ENCODE data around the gene ERBB4.
"Not testable (repeated sequence)": the region's sequence is repeated elsewhere in the genome, so short reads cannot be mapped to it uniquely, and the experiment has no call there.

Gene ERBB4

DNA sequence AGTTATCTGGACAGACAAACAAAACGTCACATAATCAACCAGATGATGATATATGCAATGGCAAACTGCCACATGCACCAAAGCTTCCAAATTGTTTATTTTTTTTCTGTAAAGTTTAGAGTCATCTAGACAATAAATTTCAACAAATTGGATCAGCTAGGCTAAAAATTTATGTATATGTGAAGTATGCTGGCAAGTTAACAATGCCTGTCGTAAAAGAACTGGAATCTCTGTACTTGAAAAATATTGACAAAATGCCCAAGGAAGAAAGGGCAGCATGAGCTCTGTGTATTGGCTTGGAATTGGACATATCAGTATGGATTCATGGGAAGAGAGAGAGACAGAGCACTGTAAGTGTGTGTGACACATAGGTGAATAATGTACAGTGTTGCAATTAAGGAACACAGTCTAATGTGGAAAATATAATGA lies 309.8 kb downstream of the ERBB4 start:
- H3K4me3 Mint-ChIP-seq, result no peak overlapping the region
- H3K9me3 Mint-ChIP-seq (ENCODE audit: low read depth), result peaks cover 7% of the 10 kb centered on the region
- no peaks in the 10 kb centered on the region for H3K36me3 Mint-ChIP-seq
- H3K4me1 Mint-ChIP-seq (ENCODE audit: low read depth), result no peaks in the 10 kb centered on the region
- H3K27ac Mint-ChIP-seq, result no peak overlapping the region
- H3K27me3 Mint-ChIP-seq, result no peaks in the 10 kb centered on the region

DNA sequence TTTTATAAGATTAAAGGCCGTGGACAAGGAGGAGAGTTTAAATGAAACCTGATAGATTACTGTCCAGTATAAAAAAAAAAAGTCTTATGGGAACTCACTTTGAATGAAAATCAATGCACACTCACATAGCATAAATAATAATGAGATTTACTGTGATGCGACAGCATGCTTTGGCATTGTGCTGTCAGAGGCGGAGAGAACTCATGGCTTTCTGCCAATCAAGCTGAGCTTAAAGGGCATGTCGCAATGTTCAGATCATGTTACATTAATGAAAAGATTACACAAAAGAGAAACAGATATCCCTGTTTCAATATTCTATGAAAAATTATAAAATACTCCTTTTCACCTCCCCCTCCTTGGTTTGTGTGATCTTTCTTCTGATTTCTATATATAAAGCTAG lies 310.8 kb downstream of the ERBB4 start:
- no peak overlapping the region for H3K27ac Mint-ChIP-seq
- peaks cover 7% of the 10 kb centered on the region for H3K9me3 Mint-ChIP-seq (ENCODE audit: low read depth)
- H3K36me3 Mint-ChIP-seq, result no peaks in the 10 kb centered on the region
- H3K4me3 Mint-ChIP-seq, result no peak overlapping the region
- H3K27me3 Mint-ChIP-seq, result no peaks in the 10 kb centered on the region
- no peaks in the 10 kb centered on the region for H3K4me1 Mint-ChIP-seq (ENCODE audit: low read depth)

DNA sequence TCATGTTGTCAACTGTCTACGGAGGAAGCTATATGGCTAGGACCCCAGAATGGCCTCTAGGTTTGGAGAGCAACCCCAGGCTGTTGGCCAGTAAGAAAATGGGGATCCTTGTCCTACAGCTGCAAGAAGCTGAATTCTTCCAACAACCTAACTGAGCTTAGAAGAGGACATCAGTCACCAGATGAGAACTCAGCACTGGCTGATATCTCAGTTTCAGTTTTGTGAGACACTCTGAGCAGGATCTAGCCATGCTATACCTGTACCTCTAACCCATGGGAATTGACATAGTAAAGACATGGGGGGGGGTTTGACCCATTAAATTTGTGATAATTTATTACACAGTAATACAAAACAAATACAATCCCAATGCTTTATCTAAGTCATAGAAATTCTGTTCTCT lies 312.5 kb downstream of the ERBB4 start:
- H3K4me1 Mint-ChIP-seq (ENCODE audit: low read depth), result no peaks in the 10 kb centered on the region
- peaks cover 3% of the 10 kb centered on the region for H3K9me3 Mint-ChIP-seq (ENCODE audit: low read depth)
- H3K4me3 Mint-ChIP-seq, result no peak overlapping the region
- no peaks in the 10 kb centered on the region for H3K36me3 Mint-ChIP-seq
- no peaks in the 10 kb centered on the region for H3K27me3 Mint-ChIP-seq
- H3K27ac Mint-ChIP-seq, result no peak overlapping the region

DNA sequence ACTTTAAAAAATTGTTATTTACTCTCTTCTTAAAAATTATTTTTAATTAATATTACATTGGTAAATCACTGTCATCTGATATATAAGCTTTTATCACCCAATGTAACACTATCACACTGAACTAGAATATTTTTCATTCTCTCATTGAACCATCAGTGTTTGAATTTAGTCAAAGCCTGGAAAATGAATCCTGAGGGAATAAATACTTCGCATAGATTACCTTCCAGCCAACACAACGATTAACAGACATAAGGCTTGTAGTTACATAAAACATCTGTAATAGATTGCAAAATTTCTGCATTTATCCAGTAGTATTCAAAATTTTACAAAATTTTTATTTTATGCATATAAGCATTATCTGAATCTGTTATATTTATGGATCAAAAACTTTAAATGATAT lies 314.9 kb downstream of the ERBB4 start:
- H3K27ac Mint-ChIP-seq, result no peak overlapping the region
- no peak overlapping the region for H3K4me3 Mint-ChIP-seq
- H3K9me3 Mint-ChIP-seq (ENCODE audit: low read depth), result no peaks in the 10 kb centered on the region
- no peaks in the 10 kb centered on the region for H3K27me3 Mint-ChIP-seq
- H3K4me1 Mint-ChIP-seq (ENCODE audit: low read depth), result no peaks in the 10 kb centered on the region
- no peaks in the 10 kb centered on the region for H3K36me3 Mint-ChIP-seq

DNA sequence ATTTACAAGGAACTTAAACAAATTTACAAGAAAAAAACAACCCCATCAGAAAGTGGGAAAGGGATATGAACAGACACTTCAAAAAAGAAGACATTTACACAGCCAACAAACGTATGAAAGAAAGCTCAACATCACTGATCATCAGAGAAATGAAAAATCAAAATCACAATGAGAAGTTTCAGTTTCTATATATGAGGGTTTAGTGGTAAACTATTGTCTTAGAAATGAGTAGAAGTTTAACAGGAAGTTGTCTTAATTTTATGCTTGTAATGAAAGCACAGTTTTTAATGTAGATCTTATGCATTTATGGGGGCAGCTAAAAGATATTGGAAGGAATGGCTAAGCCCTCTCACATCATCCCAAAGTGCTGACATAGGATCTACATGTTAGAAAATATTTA lies 325.4 kb downstream of the ERBB4 start:
- Mint-ChIP-seq H3K36me3 (no peaks in the 10 kb centered on the region), H3K4me3 (no peak overlapping the region), H3K9me3 (ENCODE audit: low read depth) (no peaks in the 10 kb centered on the region), H3K27ac (no peak overlapping the region), H3K4me1 (ENCODE audit: low read depth) (no peaks in the 10 kb centered on the region), H3K27me3 (no peaks in the 10 kb centered on the region)

DNA sequence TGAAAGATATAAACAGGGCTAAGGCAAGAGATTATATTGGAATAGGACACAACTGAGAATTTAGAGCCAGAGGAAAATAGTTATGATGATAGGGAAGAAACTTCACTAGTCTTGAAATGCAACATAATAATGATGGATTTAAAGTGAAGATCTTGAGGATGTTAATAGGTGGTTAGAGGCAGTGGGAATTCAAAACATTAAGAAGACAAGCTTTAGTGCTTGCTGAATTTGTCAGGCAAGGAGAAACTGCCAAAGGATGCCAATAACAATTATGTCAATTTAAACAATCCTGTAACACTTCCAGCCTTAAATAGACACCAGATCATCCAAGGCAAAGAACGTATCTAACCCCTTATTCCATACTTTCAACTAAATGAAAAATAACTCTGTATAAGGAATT lies 330.1 kb downstream of the ERBB4 start:
- H3K36me3 Mint-ChIP-seq, result no peaks in the 10 kb centered on the region
- H3K4me1 Mint-ChIP-seq (ENCODE audit: low read depth), result no peaks in the 10 kb centered on the region
- H3K27me3 Mint-ChIP-seq, result no peaks in the 10 kb centered on the region
- H3K27ac Mint-ChIP-seq, result no peak overlapping the region
- no peak overlapping the region for H3K4me3 Mint-ChIP-seq
- H3K9me3 Mint-ChIP-seq (ENCODE audit: low read depth), result no peaks in the 10 kb centered on the region

DNA sequence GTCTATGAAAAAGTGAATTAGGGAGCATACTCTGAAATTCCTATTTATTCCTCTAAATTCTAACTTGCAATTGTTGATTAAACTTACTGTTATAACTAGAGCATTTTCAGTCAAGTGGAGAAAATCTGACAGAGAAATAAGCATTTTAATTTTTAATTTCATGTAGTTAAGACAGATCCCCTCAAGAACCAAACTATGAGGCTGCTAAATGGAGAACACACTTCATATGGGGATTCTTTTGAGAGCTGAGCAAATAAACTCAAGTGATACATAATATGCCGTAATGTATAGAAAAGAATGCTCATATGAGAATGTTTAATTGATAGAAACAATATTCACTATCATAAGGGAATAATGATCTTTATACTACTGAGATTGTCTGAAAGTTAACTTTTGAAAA lies 340.8 kb downstream of the ERBB4 start:
- no peak overlapping the region for H3K4me3 Mint-ChIP-seq
- no peak overlapping the region for H3K27ac Mint-ChIP-seq
- no peaks in the 10 kb centered on the region for H3K9me3 Mint-ChIP-seq (ENCODE audit: low read depth)

DNA sequence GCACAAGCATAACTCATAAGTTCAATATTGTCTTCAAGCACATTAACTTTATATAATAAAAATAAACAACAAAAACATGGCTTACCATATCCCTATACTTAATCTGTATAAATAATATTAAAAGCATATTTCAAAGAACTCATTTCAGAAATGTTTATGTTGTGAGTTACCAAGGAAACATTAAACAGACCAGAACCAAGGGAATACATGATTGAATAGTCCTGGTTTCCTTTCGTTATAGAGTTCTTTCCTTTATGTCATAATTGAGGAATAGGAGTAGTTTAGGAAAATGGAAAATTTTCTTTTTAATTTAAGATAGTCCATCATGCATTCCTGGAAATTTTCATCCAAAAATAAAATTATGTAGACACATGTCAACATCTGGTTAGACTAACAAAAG lies 343.0 kb downstream of the ERBB4 start:
- H3K4me1 Mint-ChIP-seq (ENCODE audit: low read depth), result no peaks in the 10 kb centered on the region
- H3K36me3 Mint-ChIP-seq, result no peaks in the 10 kb centered on the region
- H3K27me3 Mint-ChIP-seq, result no peaks in the 10 kb centered on the region
- no peak overlapping the region for H3K4me3 Mint-ChIP-seq
- H3K9me3 Mint-ChIP-seq (ENCODE audit: low read depth), result no peaks in the 10 kb centered on the region
- H3K27ac Mint-ChIP-seq, result no peak overlapping the region

More for the DNA sequence above, 340.8 kb downstream of the ERBB4 start:
- no peaks in the 10 kb centered on the region for H3K4me1 Mint-ChIP-seq (ENCODE audit: low read depth)
- H3K27me3 Mint-ChIP-seq, result no peaks in the 10 kb centered on the region
- no peaks in the 10 kb centered on the region for H3K36me3 Mint-ChIP-seq

DNA sequence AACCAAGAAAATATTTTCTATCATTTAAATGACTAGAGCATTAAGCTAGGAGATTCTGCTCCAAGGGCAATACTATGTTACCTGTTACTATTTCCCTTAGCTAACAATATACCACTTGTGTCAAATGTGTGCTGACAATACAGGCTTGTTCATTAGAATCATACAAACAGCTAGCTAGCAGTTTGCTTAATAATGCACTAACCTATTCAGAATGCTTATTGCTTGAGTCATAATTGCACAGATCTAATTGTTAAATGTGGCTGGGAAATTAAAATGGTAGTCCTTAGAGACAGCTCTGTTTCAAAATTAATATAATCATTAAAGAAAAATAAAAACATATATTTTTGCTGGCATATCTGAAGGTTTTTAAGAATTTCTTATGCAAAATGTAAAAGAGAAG lies 344.2 kb downstream of the ERBB4 start:
- Mint-ChIP-seq H3K4me1 (ENCODE audit: low read depth) (no peaks in the 10 kb centered on the region), H3K4me3 (no peak overlapping the region), H3K27me3 (no peaks in the 10 kb centered on the region), H3K36me3 (no peaks in the 10 kb centered on the region), H3K27ac (no peak overlapping the region), H3K9me3 (ENCODE audit: low read depth) (no peaks in the 10 kb centered on the region)

DNA sequence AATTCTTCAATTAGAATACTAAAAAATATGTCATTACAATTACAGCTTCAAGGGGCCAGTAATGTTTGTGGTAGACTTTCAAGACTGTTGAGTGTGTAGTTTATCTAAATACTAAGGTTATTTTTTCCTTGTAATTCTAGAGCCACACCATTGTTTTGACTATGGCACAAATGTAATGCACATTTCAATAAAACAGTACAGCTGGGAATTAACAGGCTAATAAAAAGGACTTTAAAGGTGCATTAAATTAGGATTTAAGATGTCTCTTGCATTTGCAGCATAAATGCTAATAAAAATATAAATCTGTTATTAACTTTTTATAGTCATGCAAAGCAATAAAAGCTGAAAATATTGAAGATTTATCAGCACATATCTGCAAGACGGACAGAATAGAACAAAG lies 344.8 kb downstream of the ERBB4 start:
- no peak overlapping the region for H3K4me3 Mint-ChIP-seq
- H3K4me1 Mint-ChIP-seq (ENCODE audit: low read depth), result no peaks in the 10 kb centered on the region
- no peak overlapping the region for H3K27ac Mint-ChIP-seq
- no peaks in the 10 kb centered on the region for H3K27me3 Mint-ChIP-seq
- no peaks in the 10 kb centered on the region for H3K9me3 Mint-ChIP-seq (ENCODE audit: low read depth)
- no peaks in the 10 kb centered on the region for H3K36me3 Mint-ChIP-seq

DNA sequence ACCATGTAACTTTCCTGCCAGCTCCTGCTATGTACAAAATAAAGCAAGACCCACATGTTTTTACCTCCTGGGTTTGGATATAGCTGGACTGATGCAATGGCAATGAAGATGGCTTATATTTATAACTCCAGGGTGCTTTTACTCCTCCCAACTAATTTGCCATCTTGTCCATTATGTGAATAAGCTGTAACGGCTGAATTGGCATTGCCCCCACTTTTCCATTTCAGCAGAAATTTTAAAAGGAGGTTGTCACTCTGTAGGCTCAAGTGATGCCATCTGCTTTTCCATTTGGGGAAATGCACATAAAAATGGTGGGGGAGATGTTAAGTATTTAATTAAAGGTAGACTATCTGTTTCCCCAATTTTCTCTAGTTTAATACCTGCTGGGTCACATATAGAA lies 345.5 kb downstream of the ERBB4 start:
- Mint-ChIP-seq H3K4me3 (no peak overlapping the region), H3K4me1 (ENCODE audit: low read depth) (no peaks in the 10 kb centered on the region), H3K27ac (no peak overlapping the region), H3K9me3 (ENCODE audit: low read depth) (no peaks in the 10 kb centered on the region), H3K27me3 (no peaks in the 10 kb centered on the region), H3K36me3 (no peaks in the 10 kb centered on the region)

DNA sequence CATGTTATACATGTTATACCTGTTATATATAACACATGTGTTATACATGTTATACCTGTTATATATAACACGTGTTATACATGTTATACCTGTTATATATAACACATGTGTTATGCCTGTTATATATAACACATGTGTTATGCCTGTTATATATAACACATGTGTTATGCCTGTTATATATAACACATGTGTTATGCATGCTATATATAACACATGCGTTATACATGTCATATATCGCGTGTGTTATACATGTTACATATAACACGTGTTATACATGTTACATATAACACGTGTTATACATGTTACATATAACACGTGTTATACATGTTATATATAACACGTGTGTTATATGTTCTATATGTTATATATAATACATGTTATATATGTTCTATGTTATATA lies 347.2 kb downstream of the ERBB4 start:
- not testable (repeated sequence) for H3K9me3 Mint-ChIP-seq (ENCODE audit: low read depth); H3K4me1 Mint-ChIP-seq (ENCODE audit: low read depth); H3K27ac Mint-ChIP-seq; H3K4me3 Mint-ChIP-seq; H3K36me3 Mint-ChIP-seq; H3K27me3 Mint-ChIP-seq

DNA sequence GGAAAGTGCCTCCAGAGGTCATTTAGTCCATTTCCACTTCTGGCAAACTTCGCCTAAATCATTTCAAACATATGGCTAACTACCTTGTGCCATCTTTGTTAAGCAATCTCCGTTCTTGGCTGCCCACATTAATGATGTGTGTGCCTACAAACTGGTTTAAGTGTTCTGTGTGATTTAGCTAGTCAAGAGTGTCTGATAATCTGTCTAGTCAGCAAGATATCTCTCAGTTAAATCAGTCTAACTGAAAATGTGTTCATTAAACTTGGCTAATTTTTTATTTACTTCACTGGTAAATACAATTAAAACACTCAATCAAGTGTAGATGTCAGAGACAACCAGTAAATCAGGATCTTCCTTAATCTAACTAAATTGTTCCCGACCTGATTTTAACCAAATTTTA lies 352.4 kb downstream of the ERBB4 start:
- no peaks in the 10 kb centered on the region for H3K36me3 Mint-ChIP-seq
- H3K27ac Mint-ChIP-seq, result no peak overlapping the region
- H3K9me3 Mint-ChIP-seq (ENCODE audit: low read depth), result no peaks in the 10 kb centered on the region
- H3K4me3 Mint-ChIP-seq, result no peak overlapping the region
- no peaks in the 10 kb centered on the region for H3K27me3 Mint-ChIP-seq
- no peaks in the 10 kb centered on the region for H3K4me1 Mint-ChIP-seq (ENCODE audit: low read depth)

DNA sequence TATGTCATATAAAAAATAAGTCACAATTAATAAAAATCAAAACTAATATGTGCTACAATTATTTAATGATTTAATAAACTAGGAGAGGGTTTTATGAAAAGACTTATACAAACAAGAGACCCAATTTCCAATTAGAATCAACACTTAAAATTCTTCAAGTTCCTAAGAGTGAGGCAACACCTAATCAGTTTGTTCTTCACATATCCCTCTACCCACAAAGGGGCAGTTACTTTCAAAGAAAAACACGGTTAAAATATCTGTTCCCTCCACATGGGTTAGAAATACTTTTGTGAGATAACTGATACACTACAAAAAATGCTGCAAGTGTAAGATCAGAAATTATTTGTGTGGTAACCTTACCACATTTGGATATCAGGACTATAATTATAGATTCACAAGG lies 357.0 kb downstream of the ERBB4 start:
- no peak overlapping the region for H3K4me3 Mint-ChIP-seq
- no peaks in the 10 kb centered on the region for H3K27me3 Mint-ChIP-seq
- no peak overlapping the region for H3K27ac Mint-ChIP-seq
- H3K9me3 Mint-ChIP-seq (ENCODE audit: low read depth), result no peaks in the 10 kb centered on the region
- no peaks in the 10 kb centered on the region for H3K36me3 Mint-ChIP-seq
- H3K4me1 Mint-ChIP-seq (ENCODE audit: low read depth), result no peaks in the 10 kb centered on the region

DNA sequence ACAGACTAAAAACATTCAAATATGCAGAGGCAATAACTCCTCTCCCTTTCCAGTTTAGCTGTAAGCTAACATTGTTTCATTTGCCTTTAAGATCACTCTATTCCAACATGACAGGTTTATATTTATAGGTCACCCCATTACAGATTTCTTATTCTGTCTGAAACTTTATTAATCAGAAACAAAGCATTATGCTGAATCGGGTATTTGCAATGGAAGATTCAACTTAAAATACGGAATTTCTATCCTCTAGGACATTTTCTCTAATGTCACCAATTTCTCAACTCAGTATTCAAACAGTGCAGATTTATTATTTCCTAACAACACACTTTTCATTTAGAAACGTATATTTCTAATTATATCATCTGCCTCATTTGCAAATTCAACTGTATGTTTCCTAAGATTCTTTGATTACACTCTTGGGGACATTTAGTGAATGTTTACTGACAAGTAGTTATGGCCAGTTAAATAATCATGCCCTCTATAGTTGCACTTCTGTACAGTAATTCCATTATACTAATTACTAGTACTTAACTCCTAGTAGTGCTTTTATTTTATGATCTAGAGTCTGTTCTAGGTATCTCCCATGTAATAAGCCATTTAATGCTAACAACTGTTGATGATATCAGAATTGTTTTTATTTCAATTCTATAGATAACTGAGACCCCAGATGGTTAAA lies 358.1 kb downstream of the ERBB4 start:
- no peaks in the 10 kb centered on the region for H3K27me3 Mint-ChIP-seq
- no peak overlapping the region for H3K27ac Mint-ChIP-seq
- H3K4me3 Mint-ChIP-seq, result no peak overlapping the region
- H3K4me1 Mint-ChIP-seq (ENCODE audit: low read depth), result no peaks in the 10 kb centered on the region
- H3K36me3 Mint-ChIP-seq, result no peaks in the 10 kb centered on the region
- H3K9me3 Mint-ChIP-seq (ENCODE audit: low read depth), result no peaks in the 10 kb centered on the region

DNA sequence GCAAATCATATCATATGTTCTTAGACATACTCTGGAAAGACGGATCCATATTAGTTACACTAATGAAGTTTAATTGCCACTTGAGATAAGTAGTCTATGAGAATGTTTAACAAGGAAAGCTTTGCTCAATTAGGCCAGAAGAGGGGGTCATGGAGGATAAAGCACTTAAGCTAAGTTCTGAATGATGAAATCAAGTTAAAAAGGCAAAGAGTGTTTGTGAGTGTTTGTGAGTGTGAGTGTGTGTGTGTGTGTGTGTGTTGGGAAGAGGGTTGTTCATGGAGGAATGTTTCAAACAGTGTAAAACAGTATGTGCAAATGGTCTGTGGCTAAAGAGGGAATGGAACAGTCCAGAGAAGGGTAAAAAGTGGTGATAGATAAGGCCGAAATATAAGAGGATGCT lies 360.9 kb downstream of the ERBB4 start:
- H3K4me1 Mint-ChIP-seq (ENCODE audit: low read depth), result no peaks in the 10 kb centered on the region
- no peak overlapping the region for H3K4me3 Mint-ChIP-seq
- H3K36me3 Mint-ChIP-seq, result no peaks in the 10 kb centered on the region
- H3K27me3 Mint-ChIP-seq, result no peaks in the 10 kb centered on the region
- no peak overlapping the region for H3K27ac Mint-ChIP-seq
- no peaks in the 10 kb centered on the region for H3K9me3 Mint-ChIP-seq (ENCODE audit: low read depth)
